B cell (primary cell): ENCODE results near the gene GNAL. TPM values are rescaled to one million over a fixed set of nuclear protein-coding genes. Genes with fewer than 3 reads are reported as not detected.

Source experiments
- ATAC-seq: fragments of 200-7000 bp; cut with Tn5 transposase; one replicate; pipeline ENCODE4 v1.10.0; 2021; ENCODE audit warnings: low read depth, mild to moderate bottlenecking, moderate number of reproducible peaks, moderate library complexity
- CTCF ChIA-PET: fragments of 350-600 bp; sonication (Branson Sonifier 250); formaldehyde crosslinking; loops from one replicate; lab custom pipeline; 2021; ENCODE audit warnings: antibody characterized with exemption, inconsistent platforms; lab: Charles Lee
- POLR2A ChIA-PET: fragments of 350-600 bp; sonication (Branson Sonifier 250); formaldehyde crosslinking; loops from one replicate; lab custom pipeline; 2021; ENCODE audit warnings: antibody characterized with exemption; lab: Charles Lee
- DNase-seq: peaks from one replicate; pipeline ENCODE4 v3.0.0; 2013
- H2AFZ ChIP-seq: 2 replicates; pipeline ENCODE4 v1.6.1; 2012; ENCODE audit warnings: mild to moderate bottlenecking, low read depth, low read length; ENCODE audit not compliant: insufficient read depth, poor library complexity, severe bottlenecking
- H3K27ac ChIP-seq, 2 donors: 1 replicate in 1 of 2; 2 replicates in 1 of 2; pipeline ENCODE4 v1.5.1; 2012 to 2013; ENCODE audit warnings: low read length in 2 of 2, mild to moderate bottlenecking in 2 of 2, moderate library complexity in 1 of 2
- H3K27me3 ChIP-seq, 4 experiments: fragments of 200-600 bp in 1 of 4; sonication (generic) in 1 of 4; replicated peaks in 1 of 4; 1 replicate in 2 of 4; 2 replicates in 2 of 4; pipeline versions ENCODE4 v1.6.1 to v1.7.0; 2013 to 2016; ENCODE audit warnings: low read length in 3 of 4, mild to moderate bottlenecking in 2 of 4, mixed read lengths in 1 of 4, moderate library complexity in 1 of 4; ENCODE audit not compliant: insufficient read depth in 4 of 4, control insufficient read depth in 3 of 4; ENCODE audit errors: control extremely low read depth in 1 of 4
- H3K36me3 ChIP-seq, 2 experiments: replicated peaks in 1 of 2; 1 replicate in 1 of 2; 2 replicates in 1 of 2; pipeline versions ENCODE4 v1.6.1 to v1.7.1; 2013; ENCODE audit warnings: low read length in 1 of 2; ENCODE audit not compliant: insufficient read depth in 2 of 2, control insufficient read depth in 1 of 2; ENCODE audit errors: control extremely low read depth in 1 of 2, extremely low read depth in 1 of 2
- H3K4me1 ChIP-seq, 2 donors: fragments of 200-600 bp in 1 of 2; sonication (generic) in 1 of 2; 1 replicate in 1 of 2; 2 replicates in 1 of 2; pipeline versions ENCODE4 v1.5.1 to v1.6.1; 2013 to 2017; ENCODE audit warnings: low read length in 2 of 2; ENCODE audit not compliant: control insufficient read depth in 2 of 2, insufficient read depth in 2 of 2
- H3K4me2 ChIP-seq: replicated peaks from 2 replicates; pipeline ENCODE3; 2012; ENCODE audit warnings: mild to moderate bottlenecking, low read depth, low read length; ENCODE audit not compliant: poor library complexity, severe bottlenecking
- H3K4me3 ChIP-seq, 5 experiments: fragments of 200-600 bp in 1 of 5; sonication (generic) in 1 of 5; 1 replicate in 3 of 5; 2 replicates in 2 of 5; pipeline versions ENCODE4 v1.5.1 to v1.7.0; 2011 to 2016; ENCODE audit warnings: low read length in 4 of 5, mild to moderate bottlenecking in 4 of 5, low read depth in 2 of 5, control low read depth in 1 of 5, moderate library complexity in 1 of 5; ENCODE audit not compliant: insufficient read depth in 1 of 5; ENCODE audit errors: control extremely low read depth in 1 of 5, extremely low read depth in 1 of 5
- H3K79me2 ChIP-seq: fragments of 200-600 bp; sonication (generic); one replicate; pipeline ENCODE4 v1.6.0; 2016; ENCODE audit warnings: low read length; ENCODE audit not compliant: control insufficient read depth, insufficient read depth
- H3K9ac ChIP-seq: fragments of 200-600 bp; sonication (generic); 2 replicates; pipeline ENCODE4 v1.6.1; 2017; ENCODE audit warnings: mild to moderate bottlenecking, low read length, moderate library complexity
- H3K9me3 ChIP-seq, 3 donors: one replicate each; pipeline versions ENCODE4 v1.6.1 to v1.7.1; 2013; ENCODE audit warnings: low read length in 2 of 3; ENCODE audit not compliant: control insufficient read depth in 2 of 3, insufficient read depth in 1 of 3; ENCODE audit errors: control extremely low read depth in 1 of 3
- H4K20me1 ChIP-seq: 2 replicates; pipeline ENCODE4 v1.6.0; 2012; ENCODE audit warnings: mild to moderate bottlenecking, low read length; ENCODE audit not compliant: insufficient read depth, control insufficient read depth, poor library complexity, severe bottlenecking
- H3K27ac Mint-ChIP-seq: one replicate; pipeline ENCODE4 v1.8.0; 2021; ENCODE audit warnings: mixed read lengths
- H3K27me3 Mint-ChIP-seq: one replicate; pipeline ENCODE4 v1.8.0; 2021; ENCODE audit warnings: mixed read lengths
- H3K4me1 Mint-ChIP-seq: one replicate; pipeline ENCODE4 v1.8.0; 2021; ENCODE audit warnings: mixed read lengths
- H3K4me3 Mint-ChIP-seq: one replicate; pipeline ENCODE4 v1.8.0; 2021; ENCODE audit warnings: mixed read lengths
- H3K9me3 Mint-ChIP-seq: one replicate; pipeline ENCODE4 v1.8.0; 2022; ENCODE audit warnings: mixed read lengths; ENCODE audit not compliant: insufficient read depth
- EZH2 ChIP-seq: IDR thresholded peaks from 2 replicates; pipeline ENCODE4 v1.6.1; 2012; ENCODE audit warnings: borderline replicate concordance, low read depth, mild to moderate bottlenecking, moderate library complexity, low read length; ENCODE audit not compliant: insufficient read depth, poor library complexity, severe bottlenecking
- WGBS: methylation state at CpG from one replicate; pipeline ENCODE4 v1.1.5; 2013; ENCODE audit warnings: missing lambda C conversion rate; ENCODE audit not compliant: insufficient coverage; 5-methylcytosine and 5-hydroxymethylcytosine counted together
- intact Hi-C: fragments of 100-400 bp; cut with micrococcal nuclease; formaldehyde crosslinking; loops from one replicate; pipeline ENCODE4 v1.10.0; 2022
- polyA plus RNA-seq: library from polyadenylated mRNA; depleted of rRNA; stranded (reverse); fragments of >200 nt; gene quantifications from 2 replicates; pipeline ENCODE4 v1.2.3, GENCODE V29; 2012
- total RNA-seq, 2 donors: library from RNA; stranded (reverse); fragments of 120-200 nt in 1 of 2; gene quantifications; 1 replicate in 1 of 2; 2 replicates in 1 of 2; pipeline versions ENCODE4 v1.2.3 to v1.2.4, GENCODE V29; 2013 to 2022
- TF ChIP-seq, protein P1 (sequence below): fragments of 200-600 bp; IDR thresholded peaks from one replicate; pipeline ENCODE4 v1.8.0; 2022; ENCODE audit warnings: antibody characterized with exemption, mild to moderate bottlenecking

The GNAL gene
- total and polyA plus RNA-seq, 2 donors (not counting 1 experiment from before 2014, with no cell fraction given): 0.01 to 0.12 TPM

- Histone ChIP-seq H3K4me3 (no peak overlapping the region), H3K4me1 (no peaks in the 10 kb centered on the region), H3K9me3 (no peaks in the 10 kb centered on the region), H3K79me2 (no peaks in the 10 kb centered on the region), H3K27ac (no peak overlapping the region), H3K36me3 (no peaks in the 10 kb centered on the region), H3K27me3 (peaks cover 0 to 3% (median 1%) of the 10 kb centered on the region in 4 experiments), H3K9ac (no peak overlapping the region), H4K20me1 (no peaks in the 10 kb centered on the region), H2AFZ (no peak overlapping the region), H3K4me2 (no peak overlapping the region)
- ATAC-seq (no peak), DNase-seq (no peak)
- intact Hi-C loops: no loop called here
- Mint-ChIP-seq H3K4me1 (no peaks in the 10 kb centered on the region), H3K4me3 (no peak overlapping the region), H3K27ac (no peak overlapping the region), H3K27me3 (peaks cover 21% of the 10 kb centered on the region), H3K9me3 (no peaks in the 10 kb centered on the region)
- CTCF ChIA-PET: no interaction called here
- TF ChIP-seq, protein P1, sequence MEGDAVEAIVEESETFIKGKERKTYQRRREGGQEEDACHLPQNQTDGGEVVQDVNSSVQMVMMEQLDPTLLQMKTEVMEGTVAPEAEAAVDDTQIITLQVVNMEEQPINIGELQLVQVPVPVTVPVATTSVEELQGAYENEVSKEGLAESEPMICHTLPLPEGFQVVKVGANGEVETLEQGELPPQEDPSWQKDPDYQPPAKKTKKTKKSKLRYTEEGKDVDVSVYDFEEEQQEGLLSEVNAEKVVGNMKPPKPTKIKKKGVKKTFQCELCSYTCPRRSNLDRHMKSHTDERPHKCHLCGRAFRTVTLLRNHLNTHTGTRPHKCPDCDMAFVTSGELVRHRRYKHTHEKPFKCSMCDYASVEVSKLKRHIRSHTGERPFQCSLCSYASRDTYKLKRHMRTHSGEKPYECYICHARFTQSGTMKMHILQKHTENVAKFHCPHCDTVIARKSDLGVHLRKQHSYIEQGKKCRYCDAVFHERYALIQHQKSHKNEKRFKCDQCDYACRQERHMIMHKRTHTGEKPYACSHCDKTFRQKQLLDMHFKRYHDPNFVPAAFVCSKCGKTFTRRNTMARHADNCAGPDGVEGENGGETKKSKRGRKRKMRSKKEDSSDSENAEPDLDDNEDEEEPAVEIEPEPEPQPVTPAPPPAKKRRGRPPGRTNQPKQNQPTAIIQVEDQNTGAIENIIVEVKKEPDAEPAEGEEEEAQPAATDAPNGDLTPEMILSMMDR: no peak
- no peak for TF ChIP-seq EZH2
- POLR2A ChIA-PET: no interaction called here
- WGBS: 72% methylated on average over 5 of the region's 5 CpGs
Measured at GRCh38 chr18:11661430-11661829, 27.6 kb upstream of the GNAL start.

DNA sequence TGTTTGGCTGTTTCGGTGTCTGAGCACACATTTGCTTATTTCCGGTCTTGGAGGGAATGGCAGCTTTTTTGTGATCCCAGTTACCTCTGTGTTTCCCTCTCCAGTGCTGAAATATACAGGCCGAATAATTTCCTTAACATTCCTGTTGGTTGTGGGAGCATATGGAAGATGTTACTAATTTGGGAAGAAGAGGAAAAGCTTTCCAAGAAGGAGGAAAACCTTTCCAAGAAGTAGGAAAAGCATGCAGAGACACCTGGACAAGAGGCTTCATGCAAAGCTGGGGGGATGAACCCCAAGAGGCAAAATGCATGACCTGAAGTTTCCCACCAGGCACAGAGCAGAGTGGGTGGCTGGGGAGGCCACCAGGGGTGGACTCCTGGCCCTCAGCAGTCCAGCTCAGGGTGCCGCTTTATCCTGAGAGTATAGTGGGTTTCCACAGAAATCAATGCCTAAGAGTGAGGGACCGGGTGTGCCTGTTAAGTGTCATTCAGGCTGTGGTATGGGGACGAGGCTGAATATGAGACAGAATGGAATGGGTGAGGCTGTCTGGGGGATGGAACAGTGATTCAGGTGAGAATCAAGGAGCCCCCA, 25.5 kb upstream of the GNAL start:
- H3K36me3 ChIP-seq: no peaks in the 10 kb centered on the region
- H3K4me3 Mint-ChIP-seq: no peak overlapping the region
- WGBS: 88% methylated on average over 4 of the region's 6 CpGs
- TF ChIP-seq, protein P1: no peak
- TF ChIP-seq EZH2: no peak
- H3K4me3 ChIP-seq: no peak overlapping the region
- no peaks in the 10 kb centered on the region for H3K4me1 Mint-ChIP-seq
- H3K27me3 Mint-ChIP-seq: peaks cover 10% of the 10 kb centered on the region
- H3K9me3 ChIP-seq: no peaks in the 10 kb centered on the region
- DNase-seq (no peak), ATAC-seq (no peak)
- no peak overlapping the region for H3K4me2 ChIP-seq
- no peak overlapping the region for H2AFZ ChIP-seq
- no peaks in the 10 kb centered on the region for H3K9me3 Mint-ChIP-seq
- CTCF ChIA-PET: no interaction called here
- H3K27me3 ChIP-seq: peaks cover 0 to 3% (median 1%) of the 10 kb centered on the region in 4 experiments
- POLR2A ChIA-PET: no interaction called here
- no peaks in the 10 kb centered on the region for H3K4me1 ChIP-seq
- no peak overlapping the region for H3K9ac ChIP-seq
- no peaks in the 10 kb centered on the region for H3K79me2 ChIP-seq
- intact Hi-C loops: no loop called here
- H3K27ac ChIP-seq: no peak overlapping the region
- H3K27ac Mint-ChIP-seq: no peak overlapping the region
- H4K20me1 ChIP-seq: no peaks in the 10 kb centered on the region
